ENCODE results near the gene RFXANK. TPM values are rescaled to one million over a fixed set of nuclear protein-coding genes. Genes with fewer than 3 reads are reported as not detected.

RFXANK gene
- total RNA-seq, 1 experiment from 2014 or later, result 81.8 TPM

DNA sequence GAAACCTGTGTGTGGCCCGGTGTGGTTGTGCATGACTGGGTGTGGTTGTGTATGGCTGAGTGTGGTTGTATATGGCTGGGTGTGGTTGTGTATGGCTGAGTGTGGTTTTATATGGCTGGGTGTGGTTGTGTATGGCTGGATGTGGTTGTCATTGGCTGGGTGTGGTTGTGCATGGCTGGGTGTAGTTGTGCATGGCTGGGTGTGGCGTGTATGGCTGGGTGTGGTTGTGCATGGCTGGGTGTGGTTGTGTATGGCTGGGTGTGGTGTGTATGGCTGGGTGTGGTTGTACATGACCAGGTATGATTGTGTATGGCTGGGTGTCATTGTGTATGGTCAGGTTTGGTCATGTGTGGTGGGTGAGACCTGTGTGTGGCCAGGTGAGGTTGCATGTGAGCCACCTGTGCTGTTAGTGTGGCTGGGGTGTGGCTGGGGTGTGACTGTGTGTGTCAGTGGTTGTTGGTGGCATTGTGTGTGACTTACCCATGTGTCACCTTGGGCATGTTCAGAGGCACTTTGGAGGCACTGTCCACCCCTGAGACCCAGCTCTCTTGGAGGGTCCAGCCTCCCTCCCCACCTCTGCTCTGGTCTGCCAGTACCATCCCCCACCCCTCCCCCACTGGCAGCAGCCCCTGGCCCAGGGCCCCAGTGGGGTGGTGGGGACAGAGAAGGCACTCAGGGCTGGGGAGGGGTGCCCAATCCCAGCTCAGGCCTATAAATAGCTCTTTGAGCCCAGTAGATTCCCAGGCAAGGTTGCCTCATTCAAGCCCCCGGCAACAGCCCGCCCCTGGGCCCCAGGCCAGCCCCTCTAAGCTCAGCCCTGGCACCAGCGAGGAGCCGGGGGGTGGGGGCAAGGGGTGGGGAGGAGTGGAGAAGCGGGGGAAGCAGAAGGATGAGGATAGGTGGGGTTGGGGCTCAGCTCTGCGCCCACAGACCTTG, 15.8 kb downstream of the RFXANK start:
- Histone ChIP-seq H4K91ac (ENCODE audit: insufficient read length, low read depth, low read length) (no peak overlapping the region), H3K9ac (ENCODE audit: extremely low read depth, insufficient read length, low read length) (no peak overlapping the region), H3K4me2 (ENCODE audit: insufficient read depth, insufficient read length, low read length) (no peak overlapping the region), H3K9me3 (ENCODE audit: control insufficient read depth, low read depth, low read length) (no peaks in the 10 kb centered on the region), H4K8ac (replicated peaks; ENCODE audit: insufficient read length, low read depth, low read length) (no peak overlapping the region), H3K79me2 (ENCODE audit: insufficient read depth, low read length) (no peaks in the 10 kb centered on the region), H3T11ph (ENCODE audit: low read length) (no peak overlapping the region), H3K79me1 (ENCODE audit: insufficient read depth, low read depth, low read length, poor library complexity, severe bottlenecking) (no peaks in the 10 kb centered on the region), H2BK120ac (ENCODE audit: low read depth, low read length, poor library complexity, severe bottlenecking) (no peak overlapping the region), H4K20me1 (ENCODE audit: control insufficient read depth, insufficient read depth, insufficient read length) (no peaks in the 10 kb centered on the region), H3K4ac (ENCODE audit: low read depth, low read length) (no peak overlapping the region), H2BK20ac (ENCODE audit: low read depth, low read length, poor library complexity, severe bottlenecking) (no peak overlapping the region), H2AK5ac (ENCODE audit: insufficient read length, low read length) (no peak overlapping the region), H3K4me1 (ENCODE audit: insufficient read depth, low read length) (no peaks in the 10 kb centered on the region), H3K27ac (ENCODE audit: insufficient read length, low read depth, low read length) (no peak overlapping the region), H3K27me3 (ENCODE audit: insufficient read depth, low read length) (peaks cover 39% of the 10 kb centered on the region; the same call in 1 of the 2 replicates), H4K5ac (ENCODE audit: insufficient read length, low read depth, low read length) (no peak overlapping the region), H2AFZ (ENCODE audit: low read length) (no peak overlapping the region), H2BK12ac (ENCODE audit: insufficient read length, low read depth, low read length) (no peak overlapping the region), H3K18ac (ENCODE audit: insufficient read length, low read depth, low read length) (no peak overlapping the region), H3K23me2 (ENCODE audit: insufficient read length, low read depth, low read length, poor library complexity, severe bottlenecking) (peaks cover 7% of the 10 kb centered on the region), H3K56ac (ENCODE audit: insufficient read length, low read depth, low read length) (no peak overlapping the region), H2BK15ac (ENCODE audit: low read depth, low read length) (no peak overlapping the region), H2BK5ac (ENCODE audit: insufficient read length, low read length) (no peak overlapping the region), H3K14ac (ENCODE audit: insufficient read depth, low read length) (no peak overlapping the region), H3K23ac (ENCODE audit: insufficient read length, low read depth, low read length) (no peak overlapping the region)
- peaks cover 94% of the 10 kb centered on the region for H3K27me3 Mint-ChIP-seq (ENCODE audit: low read depth)
- DNase-seq, result no peak
- H3K4me3 Mint-ChIP-seq, result no peak overlapping the region; a peak in 1 of 5 replicates
- H3K36me3 Mint-ChIP-seq (ENCODE audit: insufficient read depth in 1 of 3, low read depth in 3 of 3), result no peaks in the 10 kb centered on the region; a peak in 2 of 7 replicates
- WGBS (ENCODE audit: extremely low coverage, insufficient read length, low lambda C conversion rate), result no CpG with 5 or more reads among the region's 8 CpGs
- peaks cover 6 to 27% of the 10 kb centered on the region in 2 experiments for H3K4me1 Mint-ChIP-seq
- H3K9me3 Mint-ChIP-seq, result peaks cover 0 to 9% of the 10 kb centered on the region in 2 experiments; a peak in 3 of 5 replicates
- no peak for TF ChIP-seq CTCF (conservative IDR thresholded peaks at IDR 0.05)
- H3K27ac Mint-ChIP-seq, result no peak overlapping the region
